GM12865 (cell line): ENCODE data around the gene KCNIP3.

ENCODE experiments used
- DNase-seq: peaks from one replicate; pipeline ENCODE4 v3.0.0; 2010; ENCODE audit warnings: low read depth
- H3K4me3 ChIP-seq: 2 replicates; pipeline ENCODE4 v1.5.1; 2011; ENCODE audit warnings: mild to moderate bottlenecking, low read depth, low read length, control low read depth
- TF ChIP-seq, protein P1 (sequence below): IDR thresholded peaks from 2 replicates; pipeline ENCODE4 v1.5.1; 2011; ENCODE audit warnings: low read length, control low read depth, low read depth, inconsistent platforms; ENCODE audit not compliant: insufficient read depth; ENCODE audit errors: missing control alignments

The KCNIP3 gene

DNA sequence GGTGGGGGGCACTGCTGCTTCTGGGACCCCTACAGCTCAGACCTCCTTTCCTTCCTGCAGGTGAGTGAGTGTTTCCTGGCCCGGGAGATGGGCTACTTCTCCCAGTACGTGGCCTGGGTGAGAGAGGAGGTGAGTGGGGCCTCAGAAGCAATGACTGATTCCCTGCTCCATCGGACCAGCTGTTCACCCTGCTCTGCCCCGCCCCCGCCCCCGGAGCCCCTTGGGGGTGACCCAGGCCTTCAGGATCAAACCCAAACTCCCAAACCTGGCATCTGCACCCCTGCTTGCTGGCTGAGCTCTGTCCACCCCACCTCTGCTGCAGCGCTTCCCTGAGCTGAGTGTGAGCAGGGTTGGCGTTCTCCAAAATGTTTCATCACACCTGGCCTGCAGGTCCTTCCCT, 9.8 kb upstream of the KCNIP3 start:
- TF ChIP-seq, protein P1, sequence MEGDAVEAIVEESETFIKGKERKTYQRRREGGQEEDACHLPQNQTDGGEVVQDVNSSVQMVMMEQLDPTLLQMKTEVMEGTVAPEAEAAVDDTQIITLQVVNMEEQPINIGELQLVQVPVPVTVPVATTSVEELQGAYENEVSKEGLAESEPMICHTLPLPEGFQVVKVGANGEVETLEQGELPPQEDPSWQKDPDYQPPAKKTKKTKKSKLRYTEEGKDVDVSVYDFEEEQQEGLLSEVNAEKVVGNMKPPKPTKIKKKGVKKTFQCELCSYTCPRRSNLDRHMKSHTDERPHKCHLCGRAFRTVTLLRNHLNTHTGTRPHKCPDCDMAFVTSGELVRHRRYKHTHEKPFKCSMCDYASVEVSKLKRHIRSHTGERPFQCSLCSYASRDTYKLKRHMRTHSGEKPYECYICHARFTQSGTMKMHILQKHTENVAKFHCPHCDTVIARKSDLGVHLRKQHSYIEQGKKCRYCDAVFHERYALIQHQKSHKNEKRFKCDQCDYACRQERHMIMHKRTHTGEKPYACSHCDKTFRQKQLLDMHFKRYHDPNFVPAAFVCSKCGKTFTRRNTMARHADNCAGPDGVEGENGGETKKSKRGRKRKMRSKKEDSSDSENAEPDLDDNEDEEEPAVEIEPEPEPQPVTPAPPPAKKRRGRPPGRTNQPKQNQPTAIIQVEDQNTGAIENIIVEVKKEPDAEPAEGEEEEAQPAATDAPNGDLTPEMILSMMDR = no peak
- no peak overlapping the region for H3K4me3 ChIP-seq
- no peak for DNase-seq

DNA sequence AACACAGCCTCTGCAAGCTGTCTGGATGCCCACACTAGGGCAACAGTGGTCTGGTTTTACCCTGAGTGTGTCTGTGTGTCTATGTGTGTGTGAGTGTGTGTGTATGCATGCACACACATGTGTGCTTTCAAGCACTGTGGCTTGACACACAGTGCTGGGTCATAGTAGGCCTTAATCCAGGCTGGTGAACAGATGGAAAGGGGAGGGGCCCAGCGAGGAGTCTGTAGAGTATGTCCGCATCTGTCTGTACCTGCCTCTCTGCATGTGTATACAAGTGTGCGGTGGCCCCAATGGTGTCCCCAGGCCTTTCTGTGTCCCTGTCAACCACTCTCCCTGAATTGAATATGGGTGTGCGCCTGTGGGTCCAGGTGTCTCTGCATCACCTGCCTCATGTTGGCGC, 9.3 kb upstream of the KCNIP3 start:
- no peak overlapping the region for H3K4me3 ChIP-seq
- no peak for DNase-seq
- TF ChIP-seq, protein P1 = no peak

DNA sequence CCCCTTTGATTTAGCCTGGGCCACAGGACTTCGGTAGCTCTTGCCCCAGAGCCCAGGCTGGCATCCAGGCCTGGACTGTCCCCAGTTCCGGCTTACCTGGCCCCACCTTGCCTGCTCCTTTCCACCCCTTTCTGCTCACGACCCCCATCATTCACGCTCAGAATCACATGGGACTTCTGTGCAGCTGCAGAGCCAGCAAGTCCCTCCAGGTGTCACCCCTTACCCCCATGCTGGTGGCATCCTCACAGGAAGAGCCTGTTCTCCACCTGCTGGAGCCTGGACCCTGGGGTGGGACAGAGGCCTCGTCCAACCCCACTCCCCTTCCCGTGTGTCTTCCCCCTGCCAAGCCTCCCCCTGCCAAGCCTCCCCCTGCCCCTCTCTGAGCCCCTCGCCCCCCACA, 7.9 kb upstream of the KCNIP3 start:
- no peak for DNase-seq
- H3K4me3 ChIP-seq = no peak overlapping the region
- TF ChIP-seq, protein P1 = no peak

DNA sequence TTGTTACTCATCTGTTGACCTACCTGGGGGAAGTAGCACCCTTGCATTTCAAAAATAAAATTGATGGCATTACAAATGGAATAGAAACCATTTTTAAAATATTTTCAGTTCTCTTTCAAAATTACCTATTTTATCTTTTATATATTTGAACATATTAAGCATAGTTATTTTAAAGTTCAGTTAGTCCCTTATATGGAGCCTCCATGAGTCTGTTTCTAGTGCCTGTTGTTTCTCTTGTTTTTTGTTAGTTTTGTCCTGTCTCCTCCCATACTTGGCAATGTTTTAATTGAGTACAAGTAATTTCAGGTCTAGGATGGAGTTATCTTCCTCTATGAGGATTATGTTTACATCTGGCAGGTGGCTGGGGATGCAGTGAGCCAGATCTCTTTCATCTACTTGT, 5.9 kb upstream of the KCNIP3 start:
- no peak overlapping the region for H3K4me3 ChIP-seq
- DNase-seq = no peak
- TF ChIP-seq, protein P1 = no peak

DNA sequence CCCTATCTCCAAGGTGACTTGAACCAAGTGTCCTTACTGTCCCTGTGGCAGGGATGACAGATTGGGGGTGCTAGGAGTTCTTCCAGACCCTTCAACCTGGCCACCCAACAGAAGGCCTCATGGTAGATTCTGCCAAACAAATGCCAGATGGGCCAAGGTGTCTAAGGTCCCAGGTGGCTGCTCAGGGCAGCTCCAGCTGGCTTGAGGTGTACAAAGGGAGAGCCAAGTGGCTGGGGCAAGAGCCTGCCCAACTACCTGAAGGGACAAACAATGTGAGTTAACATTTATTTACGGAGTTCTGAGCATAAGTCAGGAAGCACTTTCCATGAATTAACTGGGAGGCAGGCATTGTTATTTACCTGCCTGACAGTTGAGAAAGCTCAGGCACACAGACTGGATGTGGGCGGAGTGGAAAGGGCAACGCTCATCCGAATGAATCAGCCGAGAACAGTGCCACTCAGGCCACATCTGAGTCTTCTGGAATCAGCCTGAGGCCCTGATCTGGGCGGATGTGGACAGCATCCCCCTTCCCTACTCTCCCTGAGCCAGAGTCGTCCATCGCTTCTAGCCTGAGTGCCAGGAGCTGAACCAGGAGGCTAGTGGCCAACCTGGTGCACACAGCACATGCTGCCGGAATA, 4.4 kb upstream of the KCNIP3 start:
- H3K4me3 ChIP-seq = no peak overlapping the region
- TF ChIP-seq, protein P1 = no peak
- DNase-seq = no peak

DNA sequence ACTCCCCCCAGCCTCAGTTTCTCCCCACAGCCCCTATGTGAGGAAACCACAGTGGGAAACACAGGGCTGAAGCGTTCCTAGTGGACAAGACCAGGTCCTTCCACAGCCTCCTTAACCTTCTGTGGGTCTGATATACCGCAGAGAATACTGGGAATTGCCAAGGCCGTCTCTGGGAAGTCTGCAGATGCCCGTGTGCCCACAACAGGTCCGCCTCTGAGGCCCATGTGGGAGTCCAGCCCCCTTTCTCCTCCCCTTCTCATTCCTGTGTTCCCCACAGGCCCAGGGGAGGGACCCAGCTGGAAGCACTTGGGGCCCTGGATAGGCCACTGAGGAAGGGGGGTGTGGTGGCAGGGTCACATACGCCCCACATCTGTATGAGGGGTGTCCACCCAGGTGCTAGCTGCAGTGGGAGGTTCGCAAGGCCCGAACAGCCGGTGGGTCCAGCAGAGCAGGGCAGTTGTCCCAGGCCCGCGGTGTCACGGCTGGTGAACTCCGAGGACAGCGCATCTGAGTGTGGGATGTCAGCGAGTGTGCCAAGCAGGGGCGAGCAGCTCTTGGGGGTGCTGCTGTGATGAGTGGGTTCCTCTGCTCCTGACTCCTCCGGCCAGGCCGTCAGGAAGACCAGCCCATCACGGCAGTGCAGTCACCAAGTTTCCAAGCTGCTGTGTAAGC, 2.4 kb upstream of the KCNIP3 start:
- no peak for DNase-seq
- TF ChIP-seq, protein P1 = no peak
- no peak overlapping the region for H3K4me3 ChIP-seq

DNA sequence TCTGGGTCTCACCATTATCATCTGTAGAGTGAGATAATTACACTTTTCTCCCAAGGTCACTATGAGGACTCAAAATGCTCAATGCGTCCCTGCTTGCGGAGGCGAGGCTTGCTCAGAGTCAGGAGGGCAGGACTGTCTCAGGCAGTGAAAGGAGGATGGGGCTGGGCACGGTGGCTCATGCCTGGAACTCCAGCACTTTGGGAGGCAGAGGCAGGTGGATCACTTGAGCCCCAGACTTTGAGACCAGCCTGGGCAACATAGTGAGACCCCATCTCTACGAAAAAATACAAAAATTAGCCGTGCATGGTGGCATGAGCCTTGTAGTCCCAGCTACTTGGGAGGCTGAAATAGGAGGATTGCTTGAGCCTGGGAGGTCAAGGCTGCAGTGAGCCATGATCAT, 1.8 kb upstream of the KCNIP3 start:
- no peak overlapping the region for H3K4me3 ChIP-seq
- no peak for DNase-seq
- TF ChIP-seq, protein P1 = no peak
